CMK (cell line): Measurements from ENCODE around the gene HSPB6.
"Not testable (repeated sequence)": the region's sequence is repeated elsewhere in the genome, so short reads cannot be mapped to it uniquely, and the experiment has no call there.

ENCODE experiments used
- DNase-seq: peaks from one replicate; pipeline ENCODE4 v3.0.0-alpha.2; 2010; ENCODE audit warnings: low read depth

Gene HSPB6

DNA sequence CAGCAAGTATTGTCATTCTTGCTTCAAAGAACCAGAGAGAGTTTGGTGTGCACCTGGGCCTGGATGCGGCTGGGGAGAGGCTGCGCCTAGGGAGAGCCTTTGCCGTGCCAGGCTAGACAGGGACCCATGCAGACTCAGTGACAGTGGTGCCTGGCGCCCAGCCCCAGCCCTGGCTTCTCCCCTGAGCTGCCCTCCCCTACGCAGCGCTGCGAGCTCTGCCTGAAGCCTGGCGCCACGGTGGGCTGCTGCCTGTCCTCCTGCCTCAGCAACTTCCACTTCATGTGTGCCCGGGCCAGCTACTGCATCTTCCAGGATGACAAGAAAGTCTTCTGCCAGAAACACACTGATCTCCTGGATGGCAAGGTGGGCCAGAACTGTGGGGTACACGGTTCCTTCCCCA is 27.1 kb downstream of the HSPB6 start:
- no peak for DNase-seq

DNA sequence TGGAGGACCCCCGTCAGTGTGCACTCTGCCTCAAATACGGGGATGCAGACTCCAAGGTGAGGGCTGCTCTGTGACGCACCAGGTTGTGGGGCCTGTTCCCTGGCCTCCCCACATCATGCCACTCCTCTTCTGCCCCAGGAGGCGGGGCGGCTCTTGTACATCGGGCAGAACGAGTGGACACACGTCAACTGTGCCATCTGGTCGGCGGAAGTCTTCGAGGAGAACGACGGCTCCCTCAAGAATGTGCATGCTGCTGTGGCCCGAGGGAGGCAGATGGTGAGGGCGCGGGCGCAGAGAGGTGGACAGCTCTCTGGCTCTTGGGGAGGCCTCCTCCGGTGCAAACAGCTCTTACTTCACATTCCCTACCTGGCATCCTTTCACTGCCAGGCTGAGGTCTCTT is 27.8 kb downstream of the HSPB6 start:
- no peak for DNase-seq

DNA sequence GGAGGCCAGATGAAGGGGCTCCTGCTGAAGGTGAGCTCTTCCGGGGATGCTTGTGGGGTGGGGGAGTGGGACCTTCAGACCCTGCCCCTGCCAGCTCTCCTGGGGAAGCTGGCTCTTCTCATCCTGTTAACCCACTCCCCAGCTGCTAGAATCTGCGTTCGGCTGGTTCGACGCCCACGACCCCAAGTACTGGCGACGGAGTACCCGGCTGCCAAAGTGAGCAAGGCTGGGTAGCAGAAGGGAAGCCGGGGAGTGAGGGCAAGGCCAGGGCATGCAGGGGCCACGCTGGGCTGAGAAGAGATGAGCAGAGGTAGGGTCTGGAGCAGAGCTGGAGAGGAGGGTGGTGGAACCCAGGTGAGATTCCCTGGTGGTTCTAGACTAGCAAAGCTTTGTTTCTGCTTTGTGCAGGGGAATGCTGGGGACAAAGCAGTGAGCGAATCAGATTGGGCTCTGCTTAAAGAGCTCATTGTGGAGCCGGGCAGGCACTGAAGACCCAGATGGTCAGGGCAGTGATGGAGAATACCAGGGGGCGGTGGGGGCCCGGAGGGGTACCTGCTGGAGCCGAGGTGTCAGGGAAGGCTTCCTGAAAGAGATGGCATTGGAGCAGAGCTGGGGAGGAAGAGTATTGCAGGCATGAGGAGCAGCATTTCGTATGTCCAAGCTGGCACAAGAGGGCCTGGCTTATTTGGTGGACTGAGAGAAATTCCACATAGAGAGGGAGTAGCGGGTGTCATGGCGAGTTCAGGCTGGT is 28.7 kb downstream of the HSPB6 start:
- no peak for DNase-seq

DNA sequence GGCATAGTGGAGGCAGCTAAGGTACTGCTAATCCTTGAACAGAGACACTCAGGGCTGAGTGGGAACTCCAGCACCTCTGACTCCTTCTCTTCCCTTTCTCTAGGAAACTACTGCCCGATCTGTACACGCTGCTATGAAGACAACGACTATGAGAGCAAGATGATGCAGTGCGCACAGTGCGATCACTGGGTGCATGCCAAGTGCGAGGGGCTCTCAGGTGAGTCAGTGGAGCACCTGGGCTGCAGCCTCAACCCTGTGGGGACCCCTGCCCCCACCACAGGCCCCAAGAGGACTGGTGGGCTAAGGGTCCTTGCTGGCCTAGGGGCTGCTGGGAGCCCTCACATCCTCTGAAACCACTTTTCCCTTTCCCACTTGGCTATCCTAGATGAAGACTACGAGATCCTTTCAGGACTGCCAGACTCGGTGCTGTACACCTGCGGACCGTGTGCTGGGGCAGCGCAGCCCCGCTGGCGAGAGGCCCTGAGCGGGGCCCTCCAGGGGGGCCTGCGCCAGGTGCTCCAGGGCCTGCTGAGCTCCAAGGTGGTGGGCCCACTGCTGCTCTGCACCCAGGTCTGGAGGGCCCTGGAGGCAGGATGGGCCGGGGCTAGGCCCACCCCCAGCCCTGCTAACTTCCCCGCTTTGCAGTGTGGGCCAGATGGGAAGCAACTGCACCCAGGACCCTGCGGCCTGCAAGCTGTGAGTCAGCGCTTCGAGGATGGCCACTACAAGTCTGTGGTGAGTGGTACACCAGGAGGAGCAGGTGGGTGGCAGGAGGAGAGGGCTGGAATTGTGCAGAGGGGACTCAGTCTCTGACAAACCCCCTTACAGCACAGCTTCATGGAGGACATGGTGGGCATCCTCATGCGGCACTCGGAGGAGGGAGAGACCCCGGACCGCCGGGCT is 29.5 kb downstream of the HSPB6 start:
- no peak for DNase-seq

DNA sequence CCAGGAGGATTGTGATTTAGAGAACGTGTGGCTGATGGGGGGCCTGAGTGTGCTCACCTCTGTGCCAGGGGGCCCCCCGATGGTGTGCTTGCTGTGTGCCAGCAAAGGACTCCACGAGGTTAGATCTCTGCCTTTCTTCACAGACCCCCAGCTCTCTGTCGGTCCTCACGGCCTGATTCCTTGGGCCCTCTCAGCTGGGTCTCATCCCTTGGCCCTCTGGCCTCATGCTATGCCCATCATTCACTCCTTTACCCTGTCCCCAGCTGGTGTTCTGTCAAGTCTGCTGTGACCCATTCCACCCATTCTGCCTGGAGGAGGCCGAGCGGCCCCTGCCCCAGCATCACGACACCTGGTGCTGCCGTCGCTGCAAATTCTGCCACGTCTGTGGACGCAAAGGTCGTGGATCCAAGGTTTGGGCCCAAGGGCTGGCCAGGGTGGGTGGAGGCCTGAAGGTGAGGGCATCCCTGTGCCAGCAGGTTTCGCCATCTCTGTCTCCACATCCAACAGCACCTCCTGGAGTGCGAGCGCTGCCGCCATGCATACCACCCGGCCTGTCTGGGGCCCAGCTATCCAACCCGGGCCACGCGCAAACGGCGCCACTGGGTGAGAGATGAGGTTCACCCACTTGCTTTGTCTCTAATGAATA is 31.5 kb downstream of the HSPB6 start:
- no peak for DNase-seq

DNA sequence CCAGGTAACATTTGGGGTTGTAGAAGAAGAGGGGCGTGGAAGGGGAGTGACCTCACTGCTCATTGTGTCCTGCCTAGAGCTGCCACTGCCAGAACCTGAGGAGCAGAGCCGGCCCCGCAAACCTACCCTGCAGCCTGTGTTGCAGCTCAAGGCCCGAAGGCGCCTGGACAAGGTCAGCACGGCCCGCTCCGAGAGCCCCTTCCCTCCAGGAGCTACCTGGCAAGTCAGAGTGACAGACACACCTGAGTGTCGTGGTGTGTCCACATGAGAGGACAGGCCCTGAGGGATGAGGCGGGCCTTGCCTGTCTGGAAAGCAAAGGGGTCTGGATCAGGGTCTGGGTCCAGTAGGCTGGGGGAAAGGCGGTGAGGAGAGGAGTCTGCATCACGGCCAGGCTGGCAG is 32.3 kb downstream of the HSPB6 start:
- no peak for DNase-seq

DNA sequence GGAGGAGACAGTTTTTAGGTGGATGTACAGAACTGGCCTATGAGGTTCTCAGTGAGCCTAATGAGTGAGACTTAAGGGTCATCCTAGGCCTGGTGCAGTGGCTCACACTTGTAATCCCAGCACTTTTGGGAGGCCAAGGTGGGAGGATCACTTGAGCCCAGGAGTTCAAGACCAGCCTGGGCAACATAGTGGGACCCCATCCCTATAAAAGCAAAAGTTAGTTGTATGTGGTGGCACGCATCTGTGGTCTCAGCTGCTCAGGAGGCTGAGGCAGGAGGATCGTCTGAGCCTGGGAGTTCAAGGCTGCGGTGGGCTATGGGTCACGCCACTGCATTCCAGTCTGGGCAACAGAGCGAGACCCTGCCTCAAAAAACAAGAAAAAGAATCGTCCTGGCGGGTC is 32.7 kb downstream of the HSPB6 start:
- DNase-seq = not testable (repeated sequence)

DNA sequence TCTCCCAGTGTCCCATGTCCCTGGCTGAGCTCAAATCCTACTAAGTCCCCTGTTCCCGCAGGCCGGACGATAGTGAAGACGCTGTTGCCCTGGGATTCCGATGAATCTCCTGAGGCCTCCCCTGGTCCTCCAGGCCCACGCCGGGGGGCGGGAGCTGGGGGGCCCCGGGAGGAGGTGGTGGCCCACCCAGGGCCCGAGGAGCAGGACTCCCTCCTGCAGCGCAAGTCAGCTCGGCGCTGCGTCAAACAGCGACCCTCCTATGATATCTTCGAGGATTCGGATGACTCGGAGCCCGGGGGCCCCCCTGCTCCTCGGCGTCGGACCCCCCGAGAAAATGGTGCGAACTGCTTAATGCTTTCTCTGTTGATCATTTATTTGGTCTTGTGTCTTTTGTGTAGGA is 33.2 kb downstream of the HSPB6 start:
- DNase-seq = no peak

DNA sequence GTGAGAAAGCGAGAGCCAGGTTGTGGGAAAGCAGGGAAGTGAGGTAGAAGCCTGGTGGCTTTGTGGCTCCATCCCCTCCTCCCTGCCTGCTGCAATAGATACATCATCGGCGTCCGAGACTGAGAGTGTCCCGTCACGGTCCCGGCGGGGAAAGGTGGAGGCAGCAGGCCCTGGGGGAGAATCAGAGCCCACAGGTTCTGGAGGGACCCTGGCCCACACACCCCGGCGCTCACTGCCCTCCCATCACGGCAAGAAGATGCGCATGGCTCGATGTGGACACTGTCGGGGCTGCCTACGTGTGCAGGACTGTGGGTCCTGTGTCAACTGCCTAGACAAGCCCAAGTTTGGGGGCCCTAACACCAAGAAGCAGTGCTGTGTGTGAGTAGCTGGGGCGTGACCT is 33.9 kb downstream of the HSPB6 start:
- no peak for DNase-seq

DNA sequence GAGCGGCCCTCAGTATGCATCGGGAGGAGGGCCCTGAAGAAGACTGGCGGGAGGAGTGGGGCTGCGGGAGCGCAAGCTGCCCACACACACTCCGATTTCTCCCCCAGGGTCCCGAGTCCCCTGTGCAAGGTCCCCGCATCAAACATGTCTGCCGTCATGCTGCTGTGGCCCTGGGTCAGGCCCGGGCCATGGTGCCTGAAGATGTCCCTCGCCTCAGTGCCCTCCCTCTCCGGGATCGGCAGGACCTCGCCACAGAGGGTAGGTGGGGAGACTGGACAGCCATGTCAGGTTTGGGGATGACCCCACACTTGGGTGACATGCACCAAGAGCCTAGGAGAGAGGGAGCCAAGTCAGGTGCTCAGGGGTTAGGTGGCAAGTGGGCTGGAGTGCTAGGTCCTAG is 34.4 kb downstream of the HSPB6 start:
- DNase-seq = no peak

DNA sequence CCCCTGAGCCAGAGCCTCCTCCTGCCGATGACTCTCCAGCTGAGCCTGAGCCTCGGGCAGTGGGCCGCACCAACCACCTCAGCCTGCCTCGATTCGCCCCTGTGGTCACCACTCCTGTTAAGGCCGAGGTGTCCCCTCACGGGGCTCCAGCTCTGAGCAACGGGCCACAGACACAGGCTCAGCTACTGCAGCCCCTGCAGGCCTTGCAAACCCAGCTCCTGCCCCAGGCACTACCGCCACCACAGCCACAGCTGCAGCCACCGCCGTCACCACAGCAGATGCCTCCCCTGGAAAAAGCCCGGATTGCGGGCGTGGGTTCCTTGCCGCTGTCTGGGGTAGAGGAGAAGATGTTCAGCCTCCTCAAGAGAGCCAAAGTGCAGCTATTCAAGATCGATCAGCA is 35.5 kb downstream of the HSPB6 start:
- DNase-seq = no peak

DNA sequence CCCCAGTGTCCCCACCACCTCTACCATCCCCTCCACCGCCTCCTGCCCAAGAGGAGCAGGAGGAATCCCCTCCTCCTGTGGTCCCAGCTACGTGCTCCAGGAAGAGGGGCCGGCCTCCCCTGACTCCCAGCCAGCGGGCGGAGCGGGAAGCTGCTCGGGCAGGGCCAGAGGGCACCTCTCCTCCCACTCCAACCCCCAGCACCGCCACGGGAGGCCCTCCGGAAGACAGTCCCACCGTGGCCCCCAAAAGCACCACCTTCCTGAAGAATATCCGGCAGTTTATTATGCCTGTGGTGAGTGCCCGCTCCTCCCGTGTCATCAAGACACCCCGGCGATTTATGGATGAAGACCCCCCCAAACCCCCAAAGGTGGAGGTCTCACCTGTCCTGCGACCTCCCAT is 36.2 kb downstream of the HSPB6 start:
- DNase-seq = no peak

DNA sequence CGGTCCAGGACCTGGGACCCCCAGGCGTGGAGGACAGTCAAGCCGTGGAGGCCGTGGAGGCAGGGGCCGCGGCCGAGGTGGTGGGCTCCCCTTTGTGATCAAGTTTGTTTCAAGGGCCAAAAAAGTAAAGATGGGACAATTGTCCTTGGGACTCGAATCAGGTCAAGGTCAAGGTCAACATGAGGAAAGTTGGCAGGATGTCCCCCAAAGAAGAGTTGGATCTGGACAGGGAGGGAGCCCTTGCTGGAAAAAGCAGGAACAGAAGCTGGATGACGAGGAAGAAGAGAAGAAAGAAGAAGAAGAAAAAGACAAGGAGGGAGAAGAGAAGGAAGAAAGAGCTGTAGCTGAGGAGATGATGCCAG is 36.7 kb downstream of the HSPB6 start:
- DNase-seq = no peak

DNA sequence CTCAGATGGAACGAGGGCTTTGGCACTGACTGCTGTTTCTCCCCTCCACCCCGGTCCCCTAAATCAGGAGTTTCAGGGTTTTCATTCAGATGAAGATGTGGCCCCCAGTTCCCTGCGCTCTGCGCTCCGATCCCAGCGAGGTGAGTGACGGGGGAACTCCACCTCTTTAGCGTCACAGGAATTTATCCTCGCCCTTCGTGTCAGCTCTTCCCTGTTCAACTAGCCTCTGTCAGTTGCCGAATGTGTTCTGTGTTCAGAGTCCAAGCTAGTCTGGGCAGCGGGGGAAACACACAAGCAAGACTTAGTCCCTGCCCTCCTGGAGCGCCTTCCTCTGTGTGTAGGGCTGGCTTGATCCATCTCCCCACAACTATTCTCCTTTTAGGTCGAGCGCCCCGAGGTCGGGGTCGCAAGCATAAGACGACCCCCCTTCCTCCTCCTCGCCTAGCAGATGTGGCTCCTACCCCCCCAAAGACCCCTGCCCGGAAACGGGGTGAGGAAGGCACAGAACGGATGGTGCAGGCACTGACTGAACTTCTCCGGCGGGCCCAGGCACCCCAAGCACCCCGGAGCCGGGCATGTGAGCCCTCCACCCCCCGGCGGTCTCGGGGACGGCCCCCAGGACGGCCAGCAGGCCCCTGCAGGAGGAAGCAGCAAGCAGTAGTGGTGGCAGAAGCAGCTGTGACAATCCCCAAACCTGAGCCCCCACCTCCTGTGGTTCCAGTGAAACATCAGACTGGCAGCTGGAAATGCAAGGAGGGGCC is 37.2 kb downstream of the HSPB6 start:
- no peak for DNase-seq

DNA sequence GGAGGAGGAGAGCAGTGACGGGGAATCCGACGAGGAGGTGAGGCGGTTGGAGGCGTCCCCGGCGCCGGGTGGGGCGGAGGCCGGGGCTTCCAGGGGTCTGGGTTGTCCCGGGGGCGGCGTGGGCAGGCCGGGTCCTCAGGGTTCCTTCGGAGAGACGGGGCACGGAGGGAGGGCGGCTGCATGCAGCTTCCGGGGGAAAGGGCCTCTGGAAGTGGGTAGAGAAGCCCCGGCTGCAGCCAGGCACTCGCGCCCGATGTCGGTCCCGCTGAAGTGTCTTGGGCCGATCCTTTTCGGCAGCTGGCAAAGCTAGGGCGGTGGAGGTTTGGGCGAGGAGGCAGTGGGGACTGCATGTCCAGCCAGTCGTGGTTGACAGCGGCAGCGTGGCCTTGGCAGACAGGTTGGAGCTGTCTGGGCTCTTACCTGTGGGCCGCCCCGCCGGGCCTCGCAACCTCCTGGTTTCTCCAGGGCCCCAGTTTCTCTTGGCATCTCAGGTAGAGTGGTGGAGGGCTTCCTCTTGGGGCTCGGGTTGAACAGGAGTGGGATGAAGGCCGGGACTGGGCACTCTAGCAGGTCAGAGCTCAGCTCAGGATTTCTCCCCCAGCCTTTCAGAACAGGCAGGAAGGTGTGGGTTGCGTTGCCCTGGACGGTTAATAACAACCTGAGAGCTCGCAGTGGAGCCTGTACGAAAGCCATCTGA is 38.3 kb downstream of the HSPB6 start:
- DNase-seq = no peak

DNA sequence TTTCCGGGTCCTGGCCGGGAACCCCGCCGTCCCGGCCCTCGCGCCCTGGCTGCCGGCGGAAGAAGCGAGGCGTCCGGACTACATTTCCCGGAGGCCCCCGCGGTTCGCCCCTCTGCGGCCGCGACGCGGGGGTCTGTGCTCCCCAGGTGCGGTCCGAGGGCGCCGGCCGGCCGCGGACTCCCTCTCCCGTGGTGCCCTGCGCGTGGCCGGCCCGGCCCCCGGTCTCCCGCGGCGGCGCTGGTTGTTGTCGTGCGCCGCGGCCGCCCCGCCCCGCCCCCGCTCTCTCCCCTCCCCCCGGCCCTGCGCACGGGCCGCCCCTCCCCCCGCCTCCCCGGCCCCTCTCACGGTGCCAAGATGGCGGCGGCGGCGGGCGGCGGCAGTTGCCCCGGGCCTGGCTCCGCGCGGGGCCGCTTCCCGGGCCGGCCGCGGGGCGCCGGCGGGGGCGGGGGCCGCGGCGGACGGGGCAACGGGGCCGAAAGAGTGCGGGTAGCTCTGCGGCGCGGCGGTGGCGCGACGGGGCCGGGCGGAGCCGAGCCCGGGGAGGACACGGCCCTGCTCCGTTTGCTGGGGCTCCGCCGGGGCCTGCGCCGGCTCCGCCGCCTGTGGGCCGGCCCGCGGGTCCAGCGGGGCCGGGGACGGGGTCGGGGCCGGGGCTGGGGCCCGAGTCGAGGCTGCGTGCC is 39.0 kb downstream of the HSPB6 start, which contains the start of gene KMT2B:
Gene KMT2B (plus strand): TSS at position 339 of the 680 bp plus-strand sequence. CDS start 16 bp downstream, at position 355.
- no peak for DNase-seq

DNA sequence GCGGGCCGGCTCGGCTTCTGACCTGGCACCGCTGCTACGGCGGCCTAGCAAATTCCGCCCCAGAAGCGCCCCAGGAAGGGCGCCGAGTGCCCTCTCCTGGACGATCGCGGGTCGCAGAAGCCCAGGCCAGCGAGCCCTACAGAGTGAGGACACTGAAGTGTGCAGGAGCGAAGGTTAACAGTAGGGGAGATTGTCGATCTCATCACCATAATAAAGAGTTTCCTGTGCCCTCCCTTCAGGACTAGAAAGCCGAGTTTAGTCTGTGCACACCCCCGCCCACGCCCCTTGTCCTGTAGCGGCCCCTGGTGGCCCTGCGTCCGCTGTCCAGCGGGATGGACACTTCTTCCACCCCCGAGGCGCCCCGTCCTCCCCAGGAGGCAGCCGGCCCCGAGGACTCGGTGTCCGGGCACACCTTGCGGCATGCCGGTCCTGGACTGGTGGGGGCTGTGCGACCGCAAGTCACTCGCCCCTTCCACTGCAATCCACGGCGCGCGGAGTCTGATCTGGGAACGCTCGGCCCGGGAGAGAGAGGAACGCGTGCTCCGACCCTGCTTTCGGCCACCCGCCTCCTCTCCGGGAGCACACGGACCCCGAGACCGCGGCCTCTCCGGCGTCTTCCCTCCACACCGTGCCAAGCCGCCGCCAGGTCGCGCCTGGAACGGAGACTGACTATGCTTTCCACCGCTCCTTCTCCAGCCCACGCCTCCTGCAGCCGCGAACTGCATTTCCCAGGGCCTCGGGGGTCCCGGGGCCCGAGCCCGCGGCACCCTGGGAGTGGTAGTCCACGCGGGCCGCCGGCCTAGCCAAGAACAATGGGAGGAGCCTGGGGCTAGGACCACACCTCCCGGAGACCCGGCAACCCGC is 39.8 kb downstream of the HSPB6 start:
- DNase-seq = peak; percentile 87

DNA sequence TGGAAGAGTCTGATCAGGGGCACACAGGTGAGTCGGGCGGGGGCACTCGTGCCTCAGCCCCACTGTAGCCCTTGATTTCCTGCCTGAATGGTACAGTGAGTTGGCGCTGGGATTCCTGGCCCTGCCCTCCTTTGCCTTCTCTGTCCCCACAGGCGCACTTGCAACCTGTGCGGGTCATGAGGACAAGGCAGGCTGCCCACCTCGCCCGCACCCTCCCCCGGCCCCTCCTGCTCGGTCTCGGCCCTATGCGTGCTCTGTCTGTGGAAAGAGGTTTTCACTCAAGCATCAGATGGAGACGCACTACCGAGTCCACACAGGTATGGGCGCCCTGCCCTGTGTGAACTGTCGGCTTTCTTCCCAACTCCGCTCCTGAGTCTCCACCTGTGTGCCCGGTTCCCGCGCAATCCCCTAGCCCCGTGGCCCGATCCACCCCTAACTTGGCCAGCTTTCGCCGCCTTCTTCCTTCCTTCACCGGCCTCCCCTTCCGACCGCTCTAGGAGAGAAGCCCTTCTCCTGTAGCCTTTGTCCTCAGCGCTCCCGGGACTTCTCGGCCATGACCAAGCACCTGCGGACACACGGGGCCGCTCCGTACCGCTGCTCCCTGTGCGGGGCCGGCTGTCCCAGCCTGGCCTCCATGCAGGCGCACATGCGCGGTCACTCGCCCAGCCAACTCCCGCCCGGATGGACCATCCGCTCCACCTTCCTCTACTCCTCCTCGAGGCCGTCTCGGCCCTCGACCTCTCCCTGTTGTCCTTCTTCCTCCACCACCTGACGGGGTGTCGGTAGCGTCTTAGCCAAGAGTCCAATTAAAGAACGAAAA is 40.6 kb downstream of the HSPB6 start:
- no peak for DNase-seq

DNA sequence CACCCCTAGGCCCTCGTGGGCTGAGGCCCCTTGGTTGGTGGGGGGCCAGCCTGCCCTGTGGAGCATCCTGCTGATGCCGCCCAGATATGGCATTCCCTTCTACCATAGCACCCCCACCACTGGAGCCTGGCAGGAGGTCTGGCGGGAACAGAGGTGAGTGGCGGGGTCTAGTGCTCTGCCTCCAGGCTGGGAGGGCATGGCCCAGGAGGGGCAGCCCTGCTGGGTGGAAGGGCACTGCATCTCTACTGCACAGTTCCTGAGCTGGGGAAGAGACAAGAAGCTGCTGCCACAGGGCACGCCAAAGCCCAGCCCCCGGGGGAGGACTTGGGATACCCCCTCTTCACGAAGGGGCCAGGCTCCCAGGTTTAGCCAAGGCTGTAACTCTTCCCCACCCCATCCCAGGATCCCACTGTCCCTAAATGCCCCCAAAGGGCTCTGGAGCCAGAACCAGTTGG is 41.4 kb downstream of the HSPB6 start:
- no peak for DNase-seq
